GM19455 (cell line): ENCODE results near the gene PXMP4.
A peak's percentile ranks its signal among the peaks of the same experiment; 100 is the strongest.

Experiments
- ATAC-seq: cut with Tn5 transposase; IDR thresholded peaks from one replicate; pipeline ENCODE4 v1.9.1; 2021; ENCODE audit not compliant: unreplicated experiment

The PXMP4 gene

DNA sequence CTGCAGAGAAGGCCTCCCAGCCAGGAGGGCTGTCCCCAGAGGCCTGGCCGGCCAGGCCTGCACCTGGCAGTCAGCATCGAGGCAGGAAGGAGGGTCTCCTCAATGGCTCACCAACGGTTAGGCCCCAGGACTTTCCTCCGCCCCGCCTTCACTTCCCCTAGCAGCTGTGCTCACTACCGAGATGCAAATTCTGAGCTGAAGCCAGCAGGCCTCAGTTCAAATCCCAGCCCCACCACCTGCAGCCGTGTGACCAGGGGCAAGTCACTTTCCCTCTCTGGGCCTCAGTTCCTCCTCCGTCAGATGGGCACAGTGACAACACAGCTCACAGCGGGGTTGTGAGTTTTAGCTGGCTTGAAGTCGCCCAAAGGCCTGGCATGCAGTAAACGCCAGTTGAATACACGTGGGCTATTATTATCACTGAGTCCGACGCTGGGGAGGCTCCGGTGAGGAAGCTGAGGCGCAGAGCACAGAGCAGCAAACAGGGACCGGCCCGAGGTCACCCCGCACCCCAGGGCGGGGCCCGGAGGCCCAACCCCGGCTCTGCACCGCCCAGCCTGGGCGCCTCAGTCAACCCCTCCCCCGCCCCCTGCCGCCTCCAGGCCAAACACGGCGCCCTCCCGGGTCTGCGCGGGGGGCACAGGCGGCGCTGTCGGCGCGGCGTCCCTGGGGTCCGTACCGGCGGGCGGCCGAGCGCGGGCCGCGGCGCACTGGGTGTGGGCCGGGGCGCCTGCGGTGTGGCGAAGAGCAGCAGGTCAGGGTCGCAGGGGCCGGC, 34.6 kb downstream of the PXMP4 start:
- ATAC-seq, result peak; percentile 49

- no peak for ATAC-seq
Measured at GRCh38 chr20:33684533-33685327, 35.4 kb downstream of the PXMP4 start.

GRCh38 chr20:33681728-33682353, 38.3 kb downstream of the PXMP4 start:
- ATAC-seq, result no peak

DNA sequence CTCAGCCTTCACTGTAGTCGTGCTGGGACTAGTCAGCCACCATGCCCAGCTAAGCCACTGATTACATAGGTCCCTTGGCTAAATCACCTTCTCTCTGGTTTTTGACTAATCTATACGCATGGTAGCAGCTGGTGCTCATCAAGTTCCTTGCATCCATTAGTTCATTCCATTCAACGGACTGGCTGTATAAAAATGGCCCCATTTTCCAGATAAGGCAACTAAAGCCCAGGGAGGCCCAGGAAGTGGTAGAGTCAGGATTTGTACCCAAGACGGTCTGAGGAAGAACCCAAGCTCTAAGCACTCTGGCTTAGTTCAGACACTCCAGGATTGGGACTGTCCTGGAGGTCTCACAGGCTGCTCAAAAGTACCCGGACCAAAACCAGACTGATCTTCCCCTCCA, 38.8 kb downstream of the PXMP4 start:
- no peak for ATAC-seq

GRCh38 chr20:33680686-33681085, 39.4 kb downstream of the PXMP4 start:
- no peak for ATAC-seq

- no peak for ATAC-seq
Measured at GRCh38 chr20:33679758-33680485, 40.2 kb downstream of the PXMP4 start.

DNA sequence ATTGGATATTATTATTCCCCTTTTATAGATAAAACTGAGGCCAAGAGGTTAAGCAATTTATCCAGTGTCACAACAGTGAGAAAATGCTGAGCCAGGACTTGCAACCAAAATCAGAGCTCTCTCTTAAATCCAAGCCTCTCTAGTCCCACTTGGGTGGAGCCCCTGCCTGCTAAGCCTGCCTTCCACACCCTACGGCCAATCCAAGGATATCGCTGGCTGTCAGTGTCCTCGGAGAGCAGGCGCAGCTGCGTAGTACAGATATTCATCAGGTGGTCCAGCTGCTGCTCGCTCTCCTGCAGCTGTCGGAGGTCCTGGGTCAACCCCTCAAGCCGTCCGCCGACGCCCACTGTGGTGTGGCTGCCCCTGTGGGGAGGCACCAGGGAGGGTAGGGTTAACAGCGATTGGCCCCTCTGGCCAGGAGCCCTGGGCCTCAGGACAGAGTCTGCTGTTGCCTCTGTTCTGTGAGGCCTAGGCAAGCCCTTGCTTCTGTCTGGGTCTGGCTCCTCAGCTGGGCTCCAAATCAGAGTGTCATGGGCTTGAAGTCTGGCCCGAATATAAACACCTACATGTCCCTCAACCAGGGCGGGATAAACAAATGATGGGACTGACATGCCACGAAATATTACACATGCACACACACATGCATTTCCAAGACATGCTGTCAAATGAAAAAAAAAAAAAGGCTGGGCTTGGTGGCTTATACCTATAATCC, 42.0 kb downstream of the PXMP4 start:
- no peak for ATAC-seq

DNA sequence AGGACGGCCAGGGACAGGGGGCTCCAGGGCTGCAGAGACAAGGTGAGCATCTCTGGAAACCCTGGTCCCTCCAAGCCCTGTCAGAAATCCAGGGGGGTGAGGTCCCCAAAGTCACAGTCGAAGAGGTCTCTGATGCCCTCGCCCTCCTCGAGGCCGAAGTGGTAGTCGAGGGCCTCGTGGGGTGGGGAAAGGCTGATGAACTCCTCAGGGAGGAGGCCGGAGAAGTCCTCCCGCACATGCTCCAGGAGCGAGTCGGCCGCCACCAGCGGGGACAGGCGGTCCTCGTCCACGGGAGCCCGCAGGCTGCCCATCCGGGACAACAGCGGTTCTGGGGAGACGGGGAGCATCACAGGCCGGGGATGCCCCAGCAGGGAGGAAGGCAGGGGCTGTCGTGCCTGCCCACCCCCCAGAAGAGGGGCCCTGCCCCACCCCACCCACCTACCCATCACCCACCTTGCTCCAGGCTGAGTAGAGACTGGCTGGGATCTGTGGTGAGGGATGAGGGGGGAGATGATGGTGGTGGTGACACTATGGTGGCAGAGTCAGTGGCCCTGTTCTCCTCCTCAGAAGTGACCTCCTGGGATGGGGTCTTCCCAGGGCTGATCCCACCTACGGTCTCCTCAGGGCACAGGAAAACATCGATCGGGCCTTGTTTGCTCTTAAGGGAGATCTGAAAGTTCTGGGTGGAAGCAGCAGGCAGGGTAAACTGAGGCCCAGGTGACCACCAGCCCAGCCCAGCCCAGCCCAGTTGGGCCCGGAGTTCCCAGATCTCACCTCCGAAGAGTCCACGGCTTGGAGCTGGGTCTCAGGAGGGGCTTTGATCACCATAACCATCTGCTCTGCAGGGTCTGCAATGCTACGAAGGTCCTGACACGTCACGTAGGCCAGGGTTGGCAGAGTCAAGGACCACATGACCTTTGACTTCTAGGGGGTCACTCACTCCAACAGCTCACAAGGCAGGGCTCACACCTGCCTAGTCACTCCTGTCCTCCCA, 43.2 kb downstream of the PXMP4 start:
- ATAC-seq, result no peak

DNA sequence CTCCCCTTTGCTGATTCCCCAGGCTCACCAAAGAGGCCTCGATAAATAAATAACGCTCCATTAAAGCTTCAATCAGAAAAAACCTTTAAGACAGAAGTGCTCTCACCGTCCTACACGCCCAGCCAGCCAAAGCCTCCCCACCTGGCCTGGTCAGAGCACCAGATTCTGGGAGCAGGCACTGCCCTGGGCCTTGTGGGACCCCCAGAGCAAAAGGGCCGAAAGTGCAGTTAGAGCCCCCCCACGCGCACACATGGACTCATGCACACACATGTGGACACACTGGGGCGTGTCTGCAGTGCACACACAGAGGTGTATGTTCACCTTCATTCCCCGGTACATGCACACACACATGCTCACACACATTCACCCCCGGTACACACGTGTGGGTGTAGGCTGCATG, 44.0 kb downstream of the PXMP4 start:
- ATAC-seq, result no peak

DNA sequence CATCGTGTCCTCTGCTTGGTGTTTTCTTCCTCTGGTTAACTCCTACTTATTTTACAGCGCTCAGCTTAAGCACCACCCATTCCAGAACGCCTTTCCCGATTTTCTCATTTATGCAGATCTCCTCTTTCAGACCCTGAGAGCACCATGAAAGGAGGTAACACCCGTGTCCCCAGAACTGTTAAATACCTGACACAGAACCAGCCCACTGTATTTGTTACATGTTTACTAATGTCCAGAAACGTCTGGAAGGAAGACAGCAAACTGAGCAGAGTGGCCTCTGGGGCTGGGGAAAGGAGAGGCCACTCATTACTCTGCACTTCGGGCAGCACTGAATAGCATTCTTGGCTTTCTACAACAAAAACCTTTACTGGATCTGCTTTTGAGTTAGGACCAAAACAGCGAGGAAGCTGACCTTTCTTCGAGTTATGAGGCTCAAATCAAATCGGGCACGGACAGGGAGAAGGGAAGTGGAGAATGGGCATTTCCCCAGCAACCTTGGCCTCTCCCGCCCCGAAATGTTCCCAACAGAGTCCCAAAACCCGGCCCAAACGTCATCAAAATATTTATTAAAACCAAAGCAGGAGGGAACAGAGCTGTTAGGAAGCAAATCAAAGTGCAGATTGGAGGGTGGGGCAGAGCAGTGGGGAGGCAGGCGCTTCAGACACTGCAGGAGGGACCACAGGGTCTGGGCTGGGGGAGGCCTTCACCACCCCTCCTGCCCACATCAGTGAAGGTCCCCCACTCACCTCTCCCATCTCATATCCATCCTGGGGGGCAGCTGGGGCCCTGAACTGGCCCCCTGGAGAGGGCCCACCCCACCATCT, 44.8 kb downstream of the PXMP4 start:
- ATAC-seq, result no peak

DNA sequence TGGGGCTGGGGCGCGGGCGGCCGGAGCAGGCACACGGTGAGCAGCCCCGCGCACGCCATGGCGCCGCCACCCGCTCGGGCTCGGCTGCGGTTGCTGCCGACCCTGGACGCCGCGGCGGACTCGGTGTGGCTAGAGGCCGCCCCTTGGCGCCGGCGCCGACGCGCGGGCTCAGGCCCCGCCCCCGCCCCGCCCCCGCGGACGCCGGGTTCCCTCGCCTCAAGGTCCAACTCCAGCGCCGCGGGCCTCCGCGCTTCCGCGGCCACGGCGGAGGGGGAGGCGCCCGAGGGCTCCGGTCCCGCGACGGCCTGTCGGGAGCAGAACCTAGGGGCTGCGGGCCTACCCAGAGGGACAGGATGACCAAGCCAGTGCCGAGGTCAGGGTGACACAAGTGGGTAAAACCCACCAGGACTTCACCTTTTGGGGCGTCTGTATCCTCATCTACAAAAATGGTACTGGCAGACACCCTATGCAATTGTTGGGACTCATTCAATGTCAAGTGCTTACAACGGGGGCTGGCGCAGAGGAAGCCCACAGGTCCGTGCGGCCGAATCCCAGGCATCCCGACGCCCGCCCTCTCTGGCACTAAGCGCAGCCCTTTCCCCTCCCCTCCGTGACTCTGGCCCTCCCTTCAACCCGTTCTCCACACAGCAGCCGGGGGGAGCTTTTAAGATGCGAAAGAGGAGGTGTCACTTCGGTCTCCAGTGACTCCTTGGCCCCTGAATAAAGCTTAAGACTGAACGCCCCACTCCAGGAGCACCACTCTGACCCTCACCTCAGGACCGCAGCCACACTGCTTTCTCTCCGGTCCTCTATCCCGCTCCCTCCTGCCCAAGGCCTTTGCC, 45.6 kb downstream of the PXMP4 start, which contains the start of gene NECAB3:
Gene NECAB3 (minus strand): TSS at position 135 of the 842 bp plus-strand sequence. CDS start 76 bp downstream, at position 59.
- ATAC-seq, result no peak

- ATAC-seq, result no peak
Measured at GRCh38 chr20:33673410-33674293, 46.5 kb downstream of the PXMP4 start.

GRCh38 chr20:33673114-33673409, 47.0 kb downstream of the PXMP4 start:
- ATAC-seq, result no peak

- no peak for ATAC-seq
Measured at GRCh38 chr20:33672426-33673113, 47.5 kb downstream of the PXMP4 start.

DNA sequence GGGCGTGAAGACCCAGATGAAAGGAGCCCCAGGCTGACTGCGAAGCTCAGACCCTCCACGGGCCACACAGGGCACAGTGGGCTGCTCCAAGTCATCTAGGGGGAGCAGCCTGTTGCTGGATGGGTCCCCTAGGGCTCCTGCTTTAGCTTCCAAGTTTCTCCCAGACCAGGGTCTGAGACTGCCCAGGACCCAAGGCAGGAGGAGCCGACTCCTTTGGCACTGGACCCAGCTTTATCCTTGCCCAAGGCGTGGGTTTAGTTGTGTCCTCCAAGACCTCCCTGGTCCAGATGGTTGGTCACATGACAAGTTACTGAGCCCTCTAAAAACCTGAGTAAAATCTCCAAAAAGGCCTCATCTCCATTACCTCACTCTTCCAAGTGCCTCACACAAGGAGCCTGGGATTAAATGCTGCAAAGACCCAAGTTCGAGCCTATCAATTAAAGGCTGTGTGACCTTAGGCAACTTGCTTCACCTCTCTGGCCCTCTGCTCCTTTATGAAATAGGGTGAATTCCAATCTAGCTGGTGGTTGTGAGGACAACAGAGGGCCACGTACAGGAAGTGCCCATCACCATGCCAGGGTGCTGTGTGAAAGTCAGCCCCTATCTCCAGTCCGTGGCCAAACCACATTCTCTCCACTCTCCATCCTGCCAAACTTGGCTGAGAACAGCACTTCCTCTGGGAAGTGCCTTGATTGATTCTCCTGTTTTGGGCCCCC, 48.4 kb downstream of the PXMP4 start:
- ATAC-seq, result no peak
